ENCODE data around the gene ZFAND3.

GRCh38 chr6:38179794-38180430 lies 360.4 kb downstream of the ZFAND3 start:
- TF ChIP-seq CTCF (IDR thresholded peaks at IDR 0.05; ENCODE audit: low read length), result no peak
- TF ChIP-seq EZH2phosphoT487 (IDR thresholded peaks at IDR 0.05; ENCODE audit: low read length), result no peak
